NCI-H460 (cell line): ENCODE results near the gene FOXC1. TPM values are rescaled to one million over a fixed set of nuclear protein-coding genes. Genes with fewer than 3 reads are reported as not detected.

Source experiments
- DNase-seq: peaks from one replicate; pipeline ENCODE4 v3.0.0-alpha.2; 2016; ENCODE audit warnings: low read depth; ENCODE audit errors: extremely low read depth
- polyA plus RNA-seq: library from polyadenylated mRNA; depleted of rRNA; stranded (reverse); fragments of >200 nt; gene quantifications from 2 replicates; pipeline ENCODE4 v1.2.3, GENCODE V29; 2014; cell fraction: nucleus; rRNA removed
- total RNA-seq: library from RNA; depleted of rRNA; stranded (reverse); fragments of >200 nt; shearing (Covaris generic); gene quantifications from 2 replicates; pipeline ENCODE4 v1.2.3, GENCODE V29; 2014; rRNA removed

The FOXC1 gene
- 94.3 and 111 TPM in 2 replicates for total RNA-seq
- 41.9 and 42.0 TPM in 2 replicates for polyA plus RNA-seq

DNA sequence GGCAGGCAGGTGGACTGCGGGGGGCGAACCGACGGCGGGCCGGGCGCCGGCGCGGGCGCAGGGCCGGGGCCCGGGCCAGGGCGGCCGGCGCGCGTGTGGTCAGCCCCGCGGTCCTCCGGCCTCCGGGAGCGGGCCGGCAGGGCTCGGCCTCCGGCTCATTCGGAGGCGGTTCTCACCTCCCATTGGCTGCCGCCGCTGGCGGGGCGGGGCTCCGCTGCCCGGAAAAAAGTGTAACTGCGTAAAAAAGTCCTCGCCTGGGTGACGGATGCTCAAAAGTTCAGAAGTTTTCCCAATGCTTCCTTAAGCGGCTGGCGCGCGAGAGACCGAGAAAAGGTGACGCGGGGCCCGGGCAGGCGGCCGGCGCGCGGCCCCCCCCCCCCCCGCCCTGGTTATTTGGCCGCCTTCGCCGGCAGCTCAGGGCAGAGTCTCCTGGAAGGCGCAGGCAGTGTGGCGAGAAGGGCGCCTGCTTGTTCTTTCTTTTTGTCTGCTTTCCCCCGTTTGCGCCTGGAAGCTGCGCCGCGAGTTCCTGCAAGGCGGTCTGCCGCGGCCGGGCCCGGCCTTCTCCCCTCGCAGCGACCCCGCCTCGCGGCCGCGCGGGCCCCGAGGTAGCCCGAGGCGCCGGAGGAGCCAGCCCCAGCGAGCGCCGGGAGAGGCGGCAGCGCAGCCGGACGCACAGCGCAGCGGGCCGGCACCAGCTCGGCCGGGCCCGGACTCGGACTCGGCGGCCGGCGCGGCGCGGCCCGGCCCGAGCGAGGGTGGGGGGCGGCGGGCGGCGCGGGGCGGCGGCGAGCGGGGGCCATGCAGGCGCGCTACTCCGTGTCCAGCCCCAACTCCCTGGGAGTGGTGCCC is at the start of gene FOXC1:
FOXC1 (plus strand) TSS at position 268 of the 849 bp plus-strand sequence; CDS start at position 799, 531 bp downstream.
- peak; percentile 93 for DNase-seq

- DNase-seq, result no peak
Measured at GRCh38 chr6:1560281-1561058, 49.2 kb upstream of the FOXC1 start.

- no peak for DNase-seq
Measured at GRCh38 chr6:1561355-1561754, 48.4 kb upstream of the FOXC1 start.

- DNase-seq, result no peak
Measured at GRCh38 chr6:1562171-1562955, 47.4 kb upstream of the FOXC1 start.

DNA sequence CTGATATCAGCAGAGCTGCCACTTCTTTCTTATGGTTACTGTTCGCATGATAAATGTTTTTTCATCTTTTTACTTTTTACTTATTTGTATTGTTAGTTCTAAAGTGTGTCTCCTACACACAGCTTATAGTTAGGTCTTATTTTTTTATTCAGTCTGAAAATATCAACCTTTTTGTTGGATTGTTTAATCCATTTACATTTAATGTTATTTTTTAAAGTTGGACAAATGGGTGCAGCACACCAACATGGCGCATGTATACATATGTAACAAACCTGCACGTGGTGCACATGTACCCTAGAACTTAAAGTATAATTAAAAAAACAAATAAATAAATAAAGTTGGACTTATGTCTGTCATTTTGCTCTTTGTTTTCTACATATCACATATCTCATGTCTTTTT is 40.3 kb upstream of the FOXC1 start:
- no peak for DNase-seq

GRCh38 chr6:1570848-1571247 is 38.9 kb upstream of the FOXC1 start:
- no peak for DNase-seq

- no peak for DNase-seq
Measured at GRCh38 chr6:1572892-1573291, 36.8 kb upstream of the FOXC1 start.

DNA sequence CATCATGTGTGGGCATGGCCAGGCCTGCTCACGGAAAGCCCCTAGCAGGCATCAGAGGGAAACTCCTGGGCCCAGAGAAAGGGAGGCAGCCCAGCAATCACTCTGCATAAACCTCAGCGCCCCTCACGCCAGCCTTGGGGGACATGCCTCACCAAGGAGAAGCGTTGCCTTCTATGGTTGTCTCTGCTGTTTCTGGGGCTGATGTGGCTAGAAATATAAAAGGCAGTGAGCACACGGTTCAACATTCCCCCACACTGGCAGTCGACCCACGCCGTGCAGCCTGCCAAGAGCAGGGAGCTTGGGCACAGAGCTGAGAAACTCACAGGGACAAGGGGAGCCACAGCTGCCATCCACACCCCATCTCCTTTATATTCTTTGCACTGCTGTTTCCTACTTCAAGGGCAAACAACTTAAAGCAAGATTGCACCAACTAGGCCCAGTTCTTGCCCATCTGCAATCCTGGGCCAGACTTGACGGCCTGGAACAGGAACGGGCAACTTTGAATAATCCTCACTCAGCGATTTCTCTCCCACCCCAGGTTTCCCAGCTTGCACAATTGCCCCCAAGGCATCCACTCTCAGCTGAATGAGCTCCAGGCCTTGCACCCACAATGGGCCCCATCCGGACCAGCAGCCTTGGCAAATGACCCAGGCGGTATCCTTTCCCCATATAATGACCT is 35.5 kb upstream of the FOXC1 start:
- DNase-seq, result no peak

GRCh38 chr6:1574890-1575209 is 34.9 kb upstream of the FOXC1 start:
- no peak for DNase-seq

DNA sequence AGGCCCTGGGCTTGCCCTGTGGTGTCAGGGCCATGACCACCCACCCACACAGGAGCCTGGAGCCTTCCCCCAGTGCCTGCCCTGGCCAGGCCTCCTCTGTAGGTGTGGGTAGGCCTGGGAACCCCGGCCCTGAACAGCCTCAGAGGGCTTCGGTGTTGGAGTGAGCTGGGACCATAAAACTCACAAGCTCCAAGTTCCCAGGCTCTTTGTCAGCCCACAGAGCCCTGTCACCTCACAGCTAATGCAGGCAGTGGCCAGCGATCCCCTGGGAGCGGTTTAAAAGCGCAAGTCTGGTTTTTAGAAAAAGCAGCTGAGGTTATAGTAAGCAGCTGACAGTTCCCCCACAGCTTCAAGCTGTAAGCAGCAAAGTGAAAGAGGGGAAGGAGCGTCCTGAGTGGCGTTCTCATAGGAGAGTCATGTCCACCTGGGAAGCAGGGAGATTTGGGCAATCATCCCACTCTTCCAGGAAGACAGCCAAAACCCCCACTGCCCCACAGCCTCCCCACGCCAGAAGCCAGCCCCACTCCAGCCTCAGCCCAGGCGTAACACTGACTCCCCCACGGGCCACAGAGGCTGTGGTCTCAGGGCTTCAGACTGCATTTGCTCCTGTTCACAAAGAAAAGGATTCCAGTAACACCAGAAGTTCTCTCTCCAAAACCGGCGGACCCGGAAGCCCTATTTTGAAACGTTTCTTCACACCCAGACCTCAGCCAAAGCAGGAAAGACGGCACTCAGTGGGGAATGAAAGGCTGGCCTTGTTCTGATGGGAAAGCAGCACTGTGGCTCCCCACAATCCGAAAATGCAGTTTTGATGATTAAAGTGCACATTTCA is 34.3 kb upstream of the FOXC1 start:
- DNase-seq, result no peak

DNA sequence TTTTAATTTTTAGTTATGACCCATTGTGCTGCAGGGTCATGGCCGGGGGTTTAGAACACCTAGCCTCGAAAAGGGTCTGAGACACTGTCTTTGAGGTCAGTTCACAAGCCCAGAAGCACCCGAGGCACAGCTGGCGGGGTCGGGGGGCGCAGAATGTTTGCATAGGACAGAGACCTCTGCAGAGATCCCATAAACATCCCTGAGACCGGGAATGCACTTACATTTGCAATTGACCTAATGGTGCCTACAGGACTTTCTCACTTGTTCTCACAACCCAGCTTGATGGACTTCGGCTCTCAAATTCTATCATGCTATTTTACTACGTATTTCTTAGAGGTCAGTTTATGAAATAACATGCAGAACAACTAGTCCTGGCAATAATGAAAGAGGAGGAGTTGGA is 33.5 kb upstream of the FOXC1 start:
- no peak for DNase-seq

GRCh38 chr6:1576711-1577110 is 33.0 kb upstream of the FOXC1 start:
- no peak for DNase-seq

- DNase-seq, result no peak
Measured at GRCh38 chr6:1577146-1577680, 32.5 kb upstream of the FOXC1 start.

GRCh38 chr6:1577896-1578745 is 31.6 kb upstream of the FOXC1 start:
- no peak for DNase-seq

DNA sequence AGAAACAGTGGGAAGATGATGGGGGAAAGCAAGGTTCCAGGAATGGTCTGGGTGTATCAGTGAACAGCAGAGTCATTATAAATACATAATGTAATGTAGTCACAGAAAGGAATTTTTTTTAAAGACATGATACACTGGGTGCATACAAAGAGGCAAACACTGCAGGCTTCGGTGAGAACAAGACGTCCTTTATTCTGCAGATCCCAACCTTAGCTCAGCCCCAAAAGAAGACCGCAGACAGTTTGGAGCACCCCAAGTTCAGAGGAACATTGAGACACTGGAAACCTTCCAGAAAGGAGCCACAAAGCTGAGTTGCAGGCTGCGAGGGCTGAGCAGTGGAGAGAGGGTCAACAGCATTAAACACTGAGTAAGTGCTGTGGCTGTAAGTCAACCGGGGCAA is 30.6 kb upstream of the FOXC1 start:
- DNase-seq, result no peak

DNA sequence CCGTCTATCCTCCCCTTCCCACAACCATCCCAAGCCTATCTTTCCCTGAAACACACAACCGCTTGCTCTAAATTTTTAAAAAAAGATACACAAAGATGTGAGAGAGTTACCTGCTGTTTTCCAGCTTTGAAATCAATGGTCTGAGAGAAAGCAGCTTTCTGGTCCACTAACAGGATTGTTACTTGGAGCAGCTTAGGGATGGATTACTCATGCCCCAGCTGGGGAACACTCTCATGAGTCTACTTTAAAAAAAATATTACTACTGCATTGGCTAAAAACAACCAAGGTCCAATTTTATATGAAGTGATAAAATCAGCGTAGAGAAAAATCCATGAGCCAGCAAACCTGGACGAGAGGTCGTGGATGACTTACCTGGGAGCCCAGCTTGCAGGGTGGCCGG is 29.6 kb upstream of the FOXC1 start:
- no peak for DNase-seq

GRCh38 chr6:1580585-1580984 is 29.1 kb upstream of the FOXC1 start:
- no peak for DNase-seq
